ENCODE results near the gene IFNLR1. TPM values are rescaled to one million over a fixed set of nuclear protein-coding genes. Genes with fewer than 3 reads are reported as not detected.

IFNLR1 gene
- total RNA-seq, 1 experiment from 2014 or later, result 17.7 TPM

GRCh38 chr1:24119489-24119858 is 67.6 kb downstream of the IFNLR1 start:
- H3K4me2 ChIP-seq (ENCODE audit: low read depth, low read length, poor library complexity, severe bottlenecking), result no peak overlapping the region
- no peak overlapping the region for H3K27ac ChIP-seq (ENCODE audit: low read length)

GRCh38 chr1:24118410-24119242 is 68.5 kb downstream of the IFNLR1 start:
- Histone ChIP-seq H3K79me2 (ENCODE audit: low read length) (no peaks in the 10 kb centered on the region), H3K4me3 (ENCODE audit: low read length) (no peak overlapping the region), H4K20me1 (ENCODE audit: insufficient read depth, low read depth, low read length) (no peaks in the 10 kb centered on the region), H2AFZ (ENCODE audit: low read length) (no peak overlapping the region), H3K4me2 (ENCODE audit: low read depth, low read length, poor library complexity, severe bottlenecking) (no peak overlapping the region), H3K9ac (ENCODE audit: low read length) (no peak overlapping the region), H3K9me2 (replicated peaks; ENCODE audit: insufficient read depth, low read length) (no peaks in the 10 kb centered on the region), H3K4me1 (ENCODE audit: low read length) (no peaks in the 10 kb centered on the region), H3K9me3 (ENCODE audit: low read length) (no peaks in the 10 kb centered on the region), H3K27ac (ENCODE audit: low read length) (no peak overlapping the region), H3K36me3 (ENCODE audit: insufficient read depth, low read length) (no peaks in the 10 kb centered on the region), H3K27me3 (ENCODE audit: low read length) (no peaks in the 10 kb centered on the region)
- DNase-seq, result no peak

More at GRCh38 chr1:24119489-24119858, 67.6 kb downstream of the IFNLR1 start:
- Histone ChIP-seq H2AFZ (ENCODE audit: low read length) (no peak overlapping the region), H3K79me2 (ENCODE audit: low read length) (no peaks in the 10 kb centered on the region), H3K9me2 (replicated peaks; ENCODE audit: insufficient read depth, low read length) (no peaks in the 10 kb centered on the region), H3K4me3 (ENCODE audit: low read length) (no peak overlapping the region), H3K36me3 (ENCODE audit: insufficient read depth, low read length) (no peaks in the 10 kb centered on the region), H3K4me1 (ENCODE audit: low read length) (no peaks in the 10 kb centered on the region), H3K9me3 (ENCODE audit: low read length) (no peaks in the 10 kb centered on the region), H3K9ac (ENCODE audit: low read length) (no peak overlapping the region), H4K20me1 (ENCODE audit: insufficient read depth, low read depth, low read length) (no peaks in the 10 kb centered on the region), H3K27me3 (ENCODE audit: low read length) (no peaks in the 10 kb centered on the region)
- DNase-seq, result no peak

GRCh38 chr1:24117722-24118409 is 69.2 kb downstream of the IFNLR1 start:
- Histone ChIP-seq H2AFZ (ENCODE audit: low read length) (no peak overlapping the region), H3K4me1 (ENCODE audit: low read length) (no peaks in the 10 kb centered on the region), H3K27me3 (ENCODE audit: low read length) (no peaks in the 10 kb centered on the region), H3K27ac (ENCODE audit: low read length) (no peak overlapping the region), H4K20me1 (ENCODE audit: insufficient read depth, low read depth, low read length) (no peaks in the 10 kb centered on the region), H3K9me2 (replicated peaks; ENCODE audit: insufficient read depth, low read length) (no peaks in the 10 kb centered on the region), H3K4me2 (ENCODE audit: low read depth, low read length, poor library complexity, severe bottlenecking) (no peak overlapping the region), H3K36me3 (ENCODE audit: insufficient read depth, low read length) (no peaks in the 10 kb centered on the region), H3K4me3 (ENCODE audit: low read length) (no peak overlapping the region), H3K9me3 (ENCODE audit: low read length) (no peaks in the 10 kb centered on the region), H3K9ac (ENCODE audit: low read length) (no peak overlapping the region), H3K79me2 (ENCODE audit: low read length) (no peaks in the 10 kb centered on the region)
- no peak for DNase-seq

GRCh38 chr1:24117132-24117531 is 70.0 kb downstream of the IFNLR1 start:
- no peaks in the 10 kb centered on the region for H3K4me1 ChIP-seq (ENCODE audit: low read length)
- H3K4me3 ChIP-seq (ENCODE audit: low read length), result no peak overlapping the region
- H3K27ac ChIP-seq (ENCODE audit: low read length), result no peak overlapping the region
- no peaks in the 10 kb centered on the region for H3K36me3 ChIP-seq (ENCODE audit: insufficient read depth, low read length)
- no peak overlapping the region for H3K9ac ChIP-seq (ENCODE audit: low read length)
- H3K9me3 ChIP-seq (ENCODE audit: low read length), result no peaks in the 10 kb centered on the region
- H3K79me2 ChIP-seq (ENCODE audit: low read length), result no peaks in the 10 kb centered on the region
- no peaks in the 10 kb centered on the region for H4K20me1 ChIP-seq (ENCODE audit: insufficient read depth, low read depth, low read length)
- no peak overlapping the region for H3K4me2 ChIP-seq (ENCODE audit: low read depth, low read length, poor library complexity, severe bottlenecking)
- no peak for DNase-seq
- no peak overlapping the region for H2AFZ ChIP-seq (ENCODE audit: low read length)
- no peaks in the 10 kb centered on the region for H3K27me3 ChIP-seq (ENCODE audit: low read length)
- no peaks in the 10 kb centered on the region for H3K9me2 ChIP-seq (replicated peaks; ENCODE audit: insufficient read depth, low read length)

GRCh38 chr1:24114753-24115152 is 72.3 kb downstream of the IFNLR1 start:
- H2AFZ ChIP-seq (ENCODE audit: low read length), result no peak overlapping the region
- no peaks in the 10 kb centered on the region for H3K27me3 ChIP-seq (ENCODE audit: low read length)
- no peaks in the 10 kb centered on the region for H3K9me3 ChIP-seq (ENCODE audit: low read length)
- H3K79me2 ChIP-seq (ENCODE audit: low read length), result no peaks in the 10 kb centered on the region
- no peaks in the 10 kb centered on the region for H3K36me3 ChIP-seq (ENCODE audit: insufficient read depth, low read length)
- H3K27ac ChIP-seq (ENCODE audit: low read length), result no peak overlapping the region
- DNase-seq, result no peak
- no peaks in the 10 kb centered on the region for H3K9me2 ChIP-seq (replicated peaks; ENCODE audit: insufficient read depth, low read length)
- H3K4me1 ChIP-seq (ENCODE audit: low read length), result no peaks in the 10 kb centered on the region
- H3K4me3 ChIP-seq (ENCODE audit: low read length), result no peak overlapping the region
- no peak overlapping the region for H3K4me2 ChIP-seq (ENCODE audit: low read depth, low read length, poor library complexity, severe bottlenecking)
- H4K20me1 ChIP-seq (ENCODE audit: insufficient read depth, low read depth, low read length), result no peaks in the 10 kb centered on the region
- no peak overlapping the region for H3K9ac ChIP-seq (ENCODE audit: low read length)

GRCh38 chr1:24113641-24114033 is 73.5 kb downstream of the IFNLR1 start:
- Histone ChIP-seq H3K4me1 (ENCODE audit: low read length) (no peaks in the 10 kb centered on the region), H3K36me3 (ENCODE audit: insufficient read depth, low read length) (no peaks in the 10 kb centered on the region), H3K4me2 (ENCODE audit: low read depth, low read length, poor library complexity, severe bottlenecking) (no peak overlapping the region), H3K9me3 (ENCODE audit: low read length) (no peaks in the 10 kb centered on the region), H3K9me2 (replicated peaks; ENCODE audit: insufficient read depth, low read length) (no peaks in the 10 kb centered on the region), H2AFZ (ENCODE audit: low read length) (no peak overlapping the region), H3K4me3 (ENCODE audit: low read length) (no peak overlapping the region), H3K79me2 (ENCODE audit: low read length) (no peaks in the 10 kb centered on the region), H3K27me3 (ENCODE audit: low read length) (no peaks in the 10 kb centered on the region), H3K9ac (ENCODE audit: low read length) (no peak overlapping the region), H4K20me1 (ENCODE audit: insufficient read depth, low read depth, low read length) (no peaks in the 10 kb centered on the region), H3K27ac (ENCODE audit: low read length) (no peak overlapping the region)
- DNase-seq, result no peak

GRCh38 chr1:24111996-24112779 is 74.9 kb downstream of the IFNLR1 start, which contains the start of gene MYOM3:
TSS of gene MYOM3 (minus strand) at chr1:24112135. CDS start at chr1:24108636, 3,499 bp downstream.
- H3K9me3 ChIP-seq (ENCODE audit: low read length), result no peaks in the 10 kb centered on the region
- peak; percentile 66 for DNase-seq
- H2AFZ ChIP-seq (ENCODE audit: low read length), result no peak within 1 kb of the TSS
- H3K79me2 ChIP-seq (ENCODE audit: low read length), result no peaks in the 10 kb centered on the region
- no peak within 1 kb of the TSS for H3K4me2 ChIP-seq (ENCODE audit: low read depth, low read length, poor library complexity, severe bottlenecking)
- H3K27me3 ChIP-seq (ENCODE audit: low read length), result no peaks in the 10 kb centered on the region
- no peak within 1 kb of the TSS for H3K27ac ChIP-seq (ENCODE audit: low read length)
- no peak within 1 kb of the TSS for H3K9ac ChIP-seq (ENCODE audit: low read length)
- no peaks in the 10 kb centered on the region for H3K36me3 ChIP-seq (ENCODE audit: insufficient read depth, low read length)
- H4K20me1 ChIP-seq (ENCODE audit: insufficient read depth, low read depth, low read length), result no peaks in the 10 kb centered on the region
- H3K4me1 ChIP-seq (ENCODE audit: low read length), result no peaks in the 10 kb centered on the region
- no peak within 1 kb of the TSS for H3K4me3 ChIP-seq (ENCODE audit: low read length)
- no peaks in the 10 kb centered on the region for H3K9me2 ChIP-seq (replicated peaks; ENCODE audit: insufficient read depth, low read length)
